Measurements from ENCODE around the gene NUDT13. TPM values are rescaled to one million over a fixed set of nuclear protein-coding genes. Genes with fewer than 3 reads are reported as not detected.

Gene NUDT13
- total and polyA plus RNA-seq, 2 of the 8 experiments (the other 6 are each of a cell fraction or from before 2014, with no cell fraction given): 1.5 to 1.9 TPM

GRCh38 chr10:73134727-73135126 is 24.5 kb downstream of the NUDT13 start:
- Histone ChIP-seq H3K4ac (replicated peaks; ENCODE audit: insufficient read length, low read depth, low read length) (no peak overlapping the region), H4K8ac (ENCODE audit: extremely low read depth, insufficient read depth, low read length) (no peak overlapping the region), H3K4me3 (ENCODE audit: extremely low read depth in 1 of 4, insufficient read depth in 2 of 4, low read depth in 3 of 4, low read length in 4 of 4) (no peak overlapping the region), H3K56ac (replicated peaks; ENCODE audit: insufficient read length, low read depth, low read length) (no peak overlapping the region), H3K27ac (ENCODE audit: low read depth, low read length) (no peak overlapping the region), H2BK12ac (ENCODE audit: low read depth, low read length) (no peak overlapping the region), H2BK20ac (ENCODE audit: low read length) (no peak overlapping the region), H3K79me2 (ENCODE audit: control insufficient read depth in 1 of 2, insufficient read depth in 2 of 2, low read length in 2 of 2) (no peaks in the 10 kb centered on the region), H4K5ac (ENCODE audit: insufficient read length, low read depth, low read length) (no peak overlapping the region), H3K23me2 (ENCODE audit: low read depth, low read length) (no peaks in the 10 kb centered on the region), H3K23ac (ENCODE audit: insufficient read length) (no peak overlapping the region), H2BK5ac (ENCODE audit: low read depth, low read length) (no peak overlapping the region), H3K4me2 (ENCODE audit: insufficient read depth in 1 of 2, low read depth in 2 of 2, low read length in 2 of 2) (no peak overlapping the region), H3K79me1 (ENCODE audit: low read depth, low read length) (no peaks in the 10 kb centered on the region), H4K91ac (replicated peaks; ENCODE audit: insufficient read length, low read length) (no peak overlapping the region), H3K36me3 (ENCODE audit: control insufficient read depth in 2 of 4, insufficient read depth in 4 of 4, low read length in 3 of 4) (peaks cover 16 to 67% (median 47%) of the 10 kb centered on the region in 4 experiments; a peak in 7 of 8 replicates), H3K27me3 (replicated peaks in 1 of 4; ENCODE audit: control insufficient read depth in 3 of 4, extremely low read depth in 1 of 4, insufficient read depth in 3 of 4, low read length in 3 of 4) (no peaks in the 10 kb centered on the region), H2BK15ac (ENCODE audit: low read length) (no peak overlapping the region), H3K18ac (ENCODE audit: extremely low read depth, low read length) (no peak overlapping the region), H3K14ac (ENCODE audit: insufficient read length) (no peak overlapping the region), H3K9me3 (ENCODE audit: insufficient read depth in 2 of 2, low read depth in 1 of 2, low read length in 1 of 2) (no peaks in the 10 kb centered on the region), H3K4me1 (replicated peaks in 1 of 4; ENCODE audit: control insufficient read depth in 3 of 4, insufficient read depth in 4 of 4, low read length in 3 of 4) (no peaks in the 10 kb centered on the region), H2BK120ac (replicated peaks; ENCODE audit: low read depth, low read length) (no peak overlapping the region), H3K9ac (replicated peaks in 1 of 4; ENCODE audit: extremely low read depth in 1 of 4, low read depth in 3 of 4, low read length in 3 of 4) (no peak overlapping the region), H2AFZ (ENCODE audit: low read length) (no peak overlapping the region), H4K20me1 (replicated peaks in 1 of 2; ENCODE audit: control insufficient read depth in 1 of 2, insufficient read depth in 2 of 2, low read length in 2 of 2) (no peaks in the 10 kb centered on the region), H2AK5ac (ENCODE audit: low read depth, low read length) (no peak overlapping the region)
- 95% methylated on average over 3 of the region's 3 CpGs; no CpG with 5 or more reads in 1 of the 2 experiments for WGBS, 2 experiments (ENCODE audit: extremely low coverage in 1 of 2, insufficient coverage in 1 of 2, insufficient read length in 1 of 2, insufficient replicate concordance in 2 of 2, low coverage in 1 of 2, low lambda C conversion rate in 2 of 2, missing lambda C conversion rate in 1 of 2)
- FAIRE-seq: no peak
- no peak for DNase-seq (ENCODE audit: low read depth in 1 of 2, low spot score in 2 of 2)
- TF ChIP-seq SUZ12 (IDR thresholded peaks at IDR 0.05; ENCODE audit: low read length) (no peak), TAF1 (IDR thresholded peaks at IDR 0.05; ENCODE audit: low read depth, low read length) (no peak), NRF1 (IDR thresholded peaks at IDR 0.05; ENCODE audit: low read depth, low read length) (no peak), CBX5 (IDR thresholded peaks at IDR 0.05; ENCODE audit: low read depth, low read length) (no peak), KDM5A (IDR thresholded peaks at IDR 0.05; ENCODE audit: low read length) (no peak), RBBP5 (IDR thresholded peaks at IDR 0.05; ENCODE audit: borderline replicate concordance, low read depth, low read length) (no peak), GABPA (IDR thresholded peaks at IDR 0.05; ENCODE audit: borderline replicate concordance, insufficient read depth, low read length) (no peak), HDAC6 (IDR thresholded peaks at IDR 0.05; ENCODE audit: low read depth, low read length) (no peak), ASH2L (IDR thresholded peaks at IDR 0.05; ENCODE audit: low read length) (no peak), TBP (IDR thresholded peaks at IDR 0.05; ENCODE audit: low read depth, low read length) (no peak), EGR1 (IDR thresholded peaks at IDR 0.05; ENCODE audit: borderline replicate concordance, low read depth, low read length) (no peak)
- CTCF ChIA-PET (ENCODE audit: partially characterized antibody): interaction anchor here (2.4 kb wide), 1 partner anchor 24 kb away, joined by 14 read pairs; no protein-coding TSS in a partner anchor
- POLR2A ChIA-PET (ENCODE audit: partially characterized antibody): interaction anchor here (1.1 to 1.2 kb wide), 2 partner anchors 14 to 104 kb away, joined by 3 read pairs; no protein-coding TSS in a partner anchor
